GM12873 (cell line): ENCODE results near the gene SDR39U1.

ENCODE experiments used
- CTCF ChIP-seq: IDR thresholded peaks from 2 replicates; pipeline ENCODE4 v1.5.1; 2012; ENCODE audit warnings: low read depth, mild to moderate bottlenecking, moderate library complexity, low read length, control low read depth; ENCODE audit not compliant: insufficient read depth; ENCODE audit errors: missing control alignments

SDR39U1 gene

GRCh38 chr14:24434036-24434435 is 8.5 kb downstream of the SDR39U1 start:
- TF ChIP-seq CTCF = no peak

GRCh38 chr14:24432259-24433131 is 10.1 kb downstream of the SDR39U1 start:
- no peak for TF ChIP-seq CTCF

GRCh38 chr14:24431569-24432258 is 10.9 kb downstream of the SDR39U1 start:
- peak; percentile 98 for TF ChIP-seq CTCF

GRCh38 chr14:24430682-24431568 is 11.7 kb downstream of the SDR39U1 start:
- TF ChIP-seq CTCF = no peak

GRCh38 chr14:24430143-24430681 is 12.4 kb downstream of the SDR39U1 start:
- no peak for TF ChIP-seq CTCF

- no peak for TF ChIP-seq CTCF
Observed at GRCh38 chr14:24429395-24430142, 13.0 kb downstream of the SDR39U1 start, which contains the start of the genes CBLN3 and KHNYN. Gene CBLN3 (minus strand): TSS chr14:24429668. CDS start chr14:24429054, 614 bp downstream. Gene KHNYN (plus strand): TSS chr14:24429954. CDS start chr14:24430731, 777 bp downstream.
